SKM-1 (cell line): Measurements from ENCODE around the gene ITGB5.

Experiments
- DNase-seq: peaks from one replicate; lab custom pipeline; 2025; ENCODE audit not compliant: unreplicated experiment; lab: John Stamatoyannopoulos, UW

The ITGB5 gene

GRCh38 chr3:124867511-124867910 lies 19.7 kb downstream of the ITGB5 start:
- DNase-seq, result no peak

DNA sequence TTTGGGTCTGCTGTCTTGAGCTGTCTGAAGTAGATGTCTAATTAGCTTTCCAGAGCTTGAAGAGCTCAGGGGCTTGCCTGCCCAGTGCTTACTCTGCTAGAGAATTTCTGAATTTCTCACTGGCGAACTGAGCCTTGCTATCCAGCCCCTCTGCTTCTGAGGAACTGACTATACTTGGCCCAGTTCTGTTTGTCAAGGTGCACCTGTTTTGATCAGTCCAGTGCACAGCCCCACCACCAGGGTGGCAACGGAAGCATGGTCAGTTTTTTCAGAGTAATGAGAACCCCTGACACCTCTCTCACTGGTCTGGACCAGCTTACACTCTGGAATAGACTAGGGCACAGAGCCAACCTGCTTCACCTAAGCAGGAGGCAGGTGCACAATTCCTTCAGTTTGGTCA lies 25.2 kb downstream of the ITGB5 start:
- no peak for DNase-seq

GRCh38 chr3:124861041-124861440 lies 26.1 kb downstream of the ITGB5 start:
- no peak for DNase-seq

DNA sequence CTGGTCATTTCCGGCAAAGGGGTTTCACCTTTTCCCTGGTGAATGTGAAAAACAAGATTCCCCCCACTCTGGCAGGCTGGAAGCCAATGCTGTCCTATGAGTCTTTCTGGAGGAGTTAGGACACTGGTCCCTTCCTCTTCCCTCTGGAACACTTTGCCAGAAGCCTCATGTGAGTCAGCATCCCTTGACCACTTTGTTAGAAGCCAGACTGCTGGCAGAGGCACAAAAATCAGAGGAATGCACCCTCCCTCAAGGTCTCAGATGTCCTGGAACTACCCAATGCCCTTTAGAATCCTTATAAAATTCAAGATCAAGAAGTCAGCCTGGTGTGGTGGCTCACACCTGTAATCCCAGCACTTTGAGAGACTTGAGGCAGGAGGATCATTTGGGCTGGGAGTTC lies 26.6 kb downstream of the ITGB5 start:
- DNase-seq, result no peak

DNA sequence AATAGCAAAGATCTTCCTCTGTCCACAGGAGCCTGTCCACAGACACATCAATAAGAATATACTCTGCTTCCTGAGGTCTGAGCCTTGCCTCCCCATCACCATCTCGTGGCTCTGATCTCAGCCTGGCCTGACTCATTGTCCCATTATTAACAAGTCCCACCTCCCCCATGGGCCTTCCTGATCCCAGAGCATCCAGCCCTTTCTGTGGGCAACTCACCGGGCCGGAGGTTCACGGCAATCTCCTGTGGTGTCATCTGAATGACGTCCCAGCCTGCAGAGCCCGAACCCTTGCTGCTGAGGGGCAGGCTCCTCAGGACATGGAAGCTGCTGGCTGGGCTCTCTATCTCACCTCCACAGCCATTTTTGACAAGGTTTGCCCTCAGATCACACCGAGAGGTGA lies 28.1 kb downstream of the ITGB5 start:
- DNase-seq, result no peak

GRCh38 chr3:124858275-124858674 lies 28.9 kb downstream of the ITGB5 start:
- no peak for DNase-seq

DNA sequence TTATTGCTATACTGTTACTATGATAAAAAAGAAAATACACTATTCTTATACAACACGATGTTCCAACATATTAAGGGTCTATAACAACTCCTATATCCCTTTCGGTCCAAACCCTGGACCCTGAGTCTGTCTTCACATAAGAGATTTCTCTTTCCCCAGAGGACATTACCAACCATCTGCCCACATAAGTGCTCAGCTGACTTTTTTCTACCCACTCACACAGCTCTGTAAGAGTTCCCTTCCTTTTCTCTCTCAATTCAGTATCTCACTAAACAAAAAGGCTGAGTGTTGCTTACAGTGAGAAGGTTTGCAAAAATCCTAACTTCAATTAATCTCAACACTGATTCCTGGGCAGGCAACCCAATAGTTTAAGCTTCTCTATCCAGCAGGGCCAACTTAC lies 30.5 kb downstream of the ITGB5 start:
- DNase-seq, result no peak

- DNase-seq, result no peak
Observed at GRCh38 chr3:124854009-124854408, 33.2 kb downstream of the ITGB5 start.

- DNase-seq, result no peak
Observed at GRCh38 chr3:124853446-124853845, 33.7 kb downstream of the ITGB5 start.

DNA sequence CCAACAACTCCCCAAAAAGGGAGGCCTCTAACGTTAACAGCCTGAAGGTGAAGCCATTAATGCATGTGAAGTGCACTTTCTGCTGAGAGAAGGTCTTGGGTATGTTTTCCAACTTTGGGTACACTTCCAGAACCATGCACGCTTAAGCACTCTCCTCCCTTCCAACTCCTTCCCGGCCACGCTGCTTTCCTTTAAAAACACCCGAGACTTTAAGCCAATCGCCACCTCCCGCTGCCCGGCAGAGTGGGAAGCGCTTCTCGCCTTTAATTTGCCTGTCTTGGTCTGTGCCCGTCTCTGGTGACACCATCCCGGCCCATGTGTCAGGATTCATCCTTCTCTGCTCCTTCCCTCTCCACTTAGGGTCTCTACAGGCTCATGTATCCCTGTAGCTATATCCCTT lies 35.3 kb downstream of the ITGB5 start:
- no peak for DNase-seq

DNA sequence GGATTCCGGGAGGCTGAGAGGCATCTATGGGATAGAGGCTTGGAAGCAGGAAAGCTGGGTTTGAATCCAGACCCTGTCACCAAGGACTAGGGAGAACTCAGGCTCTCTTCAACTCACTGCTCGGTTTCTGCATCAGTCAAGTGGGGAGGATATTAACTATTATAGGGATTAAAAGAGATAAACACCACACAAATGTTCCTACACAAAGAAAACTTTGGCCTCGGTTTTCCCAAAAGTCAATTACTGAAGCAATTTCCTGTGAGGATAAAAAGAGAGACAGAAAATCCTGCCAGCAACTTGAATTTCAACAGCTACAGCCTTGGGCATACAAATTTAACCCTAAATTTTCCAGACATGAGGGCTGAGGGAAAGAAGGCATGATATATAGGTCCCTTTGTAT lies 36.0 kb downstream of the ITGB5 start:
- no peak for DNase-seq

GRCh38 chr3:124850633-124851032 lies 36.5 kb downstream of the ITGB5 start:
- no peak for DNase-seq

DNA sequence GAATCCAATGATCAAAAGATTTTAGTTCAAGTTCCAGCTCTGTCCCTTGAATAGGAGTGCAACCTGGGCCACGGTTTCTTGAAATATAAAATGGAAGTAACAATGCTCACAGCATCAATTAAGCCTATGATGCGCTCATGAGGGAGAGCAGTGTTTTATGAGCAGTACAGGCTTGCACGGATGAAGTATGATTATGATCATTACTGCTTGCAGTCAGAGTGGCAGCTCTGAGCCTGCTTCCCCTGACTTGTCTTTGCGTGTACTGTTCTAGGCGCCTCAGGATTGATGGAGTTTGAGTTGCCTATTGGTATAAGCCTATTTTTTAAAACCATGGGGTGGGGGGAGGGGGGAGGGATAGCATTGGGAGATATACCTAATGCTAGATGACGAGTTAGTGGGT lies 37.0 kb downstream of the ITGB5 start:
- DNase-seq, result no peak

- no peak for DNase-seq
Observed at GRCh38 chr3:124848300-124848699, 38.9 kb downstream of the ITGB5 start.

- no peak for DNase-seq
Observed at GRCh38 chr3:124847863-124848262, 39.3 kb downstream of the ITGB5 start.

DNA sequence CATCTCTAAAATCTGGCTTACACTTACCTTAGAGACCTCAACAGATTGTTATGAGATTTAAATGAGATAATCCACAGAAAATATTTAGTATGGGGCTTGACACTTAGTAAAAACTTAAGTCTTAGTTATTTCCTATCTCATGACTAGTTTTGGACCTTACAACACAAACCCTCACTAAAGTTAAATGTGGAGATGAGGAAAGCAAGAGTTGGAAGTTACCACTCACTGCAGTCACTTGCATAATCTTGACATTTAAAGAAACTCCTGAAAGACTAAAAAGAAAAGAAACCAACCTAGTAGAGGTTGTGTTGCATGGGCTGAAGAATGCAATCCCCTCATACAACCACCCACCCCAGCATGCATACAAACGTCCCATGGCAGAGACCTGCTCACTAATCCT lies 40.1 kb downstream of the ITGB5 start:
- DNase-seq, result no peak

DNA sequence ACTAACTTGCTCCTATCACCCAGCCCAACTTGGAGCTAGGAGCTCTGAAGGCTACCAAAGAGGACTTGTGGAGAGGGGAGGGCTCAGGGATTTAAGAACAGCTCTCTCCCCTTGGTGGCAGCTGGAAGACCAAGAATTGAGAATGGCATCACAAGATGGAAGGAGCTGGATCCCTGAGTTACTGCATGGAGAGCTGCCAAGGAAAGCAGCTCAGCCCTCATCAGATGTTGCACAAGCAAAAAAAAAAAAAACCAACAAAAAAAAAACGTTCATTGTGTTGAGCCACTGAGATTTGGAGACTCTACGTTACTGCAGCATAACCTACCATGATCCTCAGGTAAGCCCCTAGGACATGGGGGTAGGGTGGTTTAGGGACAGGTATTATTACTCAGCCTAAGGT lies 41.0 kb downstream of the ITGB5 start:
- DNase-seq, result no peak

DNA sequence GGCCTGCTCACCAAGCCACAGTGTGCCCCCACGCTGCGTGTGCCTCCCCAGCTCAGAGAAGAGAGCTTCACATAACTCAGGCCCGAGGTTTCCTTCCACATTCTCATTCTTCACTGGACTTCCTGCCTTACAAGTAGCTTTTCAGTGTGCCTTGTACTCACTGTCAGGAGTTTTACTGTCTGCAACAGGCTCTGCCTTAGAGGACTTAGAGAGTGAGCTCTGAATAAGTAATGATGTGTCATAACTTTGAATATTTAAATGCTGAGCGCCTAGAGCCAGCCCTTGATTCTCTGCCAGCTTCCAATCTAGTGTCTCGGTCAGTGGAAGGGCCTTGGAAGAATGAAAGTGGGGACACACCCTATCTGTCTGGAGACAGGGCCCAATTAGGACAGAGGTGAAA lies 41.8 kb downstream of the ITGB5 start:
- DNase-seq, result no peak

GRCh38 chr3:124843506-124844177 lies 43.5 kb downstream of the ITGB5 start:
- DNase-seq, result no peak

DNA sequence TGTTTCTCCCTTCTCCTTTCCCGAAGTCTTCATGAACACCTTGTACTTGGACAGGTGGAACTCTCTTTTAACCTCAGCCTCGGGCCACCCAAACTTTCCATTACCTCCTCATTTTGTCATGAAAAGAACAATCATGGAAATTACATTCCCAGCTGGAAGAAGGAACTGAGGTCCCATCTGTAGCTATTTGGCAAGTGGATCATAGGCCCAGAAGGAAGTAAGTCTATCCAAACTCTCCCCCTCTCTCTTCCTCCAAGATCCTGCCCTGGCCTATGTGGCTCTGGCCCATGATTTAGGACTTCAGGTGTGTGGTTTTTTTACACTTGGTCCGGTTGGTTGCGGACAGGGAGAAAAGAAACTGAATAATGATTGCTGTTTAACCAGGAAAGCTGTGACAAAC lies 44.1 kb downstream of the ITGB5 start:
- DNase-seq, result no peak

DNA sequence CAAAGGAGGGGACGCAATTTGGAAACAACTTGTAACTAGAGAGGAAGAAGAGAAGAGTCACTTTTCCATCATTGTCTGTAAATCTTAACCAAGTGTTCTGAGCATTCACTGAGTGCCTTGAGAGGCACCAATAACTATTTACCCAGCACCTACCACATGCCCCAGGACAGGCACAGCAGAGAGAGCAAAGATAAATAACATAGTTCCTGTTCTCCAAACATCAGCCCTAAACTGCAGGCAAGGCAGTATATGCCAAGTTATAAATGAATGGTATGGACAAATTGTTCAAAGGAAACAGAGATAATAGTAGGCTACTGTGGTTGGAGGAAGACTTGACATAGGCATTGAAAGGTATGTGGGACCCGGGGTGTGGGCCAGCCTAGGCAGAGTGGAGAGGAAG lies 45.6 kb downstream of the ITGB5 start:
- DNase-seq, result no peak

DNA sequence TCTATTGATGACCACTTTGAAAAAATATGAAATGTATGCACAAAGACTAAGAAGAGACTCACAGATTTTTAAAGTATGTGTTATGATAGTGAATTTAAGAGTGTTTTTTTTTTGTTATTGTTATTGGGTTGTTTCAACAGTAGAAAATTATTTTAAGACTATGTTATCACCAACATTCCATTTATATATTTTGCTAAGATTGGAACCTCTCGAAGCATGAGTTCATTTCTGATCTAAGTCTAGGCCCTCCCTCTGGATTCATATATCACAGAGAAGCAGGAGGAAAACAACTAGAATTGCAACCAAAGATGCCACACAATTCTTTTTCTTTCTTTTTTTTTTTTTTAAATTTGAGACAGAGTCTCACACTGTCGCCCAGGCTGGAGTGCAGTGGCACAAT lies 46.8 kb downstream of the ITGB5 start:
- DNase-seq, result no peak

GRCh38 chr3:124839896-124840295 lies 47.3 kb downstream of the ITGB5 start:
- DNase-seq, result no peak

- no peak for DNase-seq
Observed at GRCh38 chr3:124838963-124839362, 48.2 kb downstream of the ITGB5 start.
